Naive thymus-derived CD4-positive, alpha-beta T cell (primary cell): ENCODE data around the gene ADAM12. TPM values are rescaled to one million over a fixed set of nuclear protein-coding genes. Genes with fewer than 3 reads are reported as not detected.

Experiments
- ATAC-seq: fragments of 150-1000 bp; cut with Tn5 transposase; 2 replicates; pipeline ENCODE4 v1.10.0; 2021; ENCODE audit warnings: mild to moderate bottlenecking, moderate library complexity
- CTCF ChIA-PET: fragments of 350-600 bp; sonication (Branson Sonifier 250); formaldehyde crosslinking; loops from one replicate; lab custom pipeline; 2021; ENCODE audit warnings: antibody characterized with exemption; lab: Charles Lee
- POLR2A ChIA-PET: fragments of 350-600 bp; sonication (Branson Sonifier 250); formaldehyde crosslinking; loops from one replicate; lab custom pipeline; 2021; ENCODE audit warnings: antibody characterized with exemption, inconsistent platforms; lab: Charles Lee
- DNase-seq, 9 donors: peaks; one replicate each; pipeline versions ENCODE4 v3.0.0 to v3.0.0-alpha.2; 2020 to 2022; ENCODE audit warnings: mixed read lengths in 1 of 9
- H3K27ac ChIP-seq: one replicate; pipeline ENCODE4 v1.7.0; 2013; ENCODE audit warnings: mild to moderate bottlenecking, low read depth, low read length, moderate library complexity
- H3K27me3 ChIP-seq, 2 donors: one replicate each; pipeline ENCODE4 v1.7.0; 2013; ENCODE audit warnings: low read length in 2 of 2, mild to moderate bottlenecking in 2 of 2, moderate library complexity in 2 of 2; ENCODE audit not compliant: control insufficient read depth in 2 of 2, insufficient read depth in 2 of 2
- H3K36me3 ChIP-seq, 3 experiments: 1 replicate in 2 of 3; 2 replicates in 1 of 3; pipeline ENCODE4 v1.7.0; 2013; ENCODE audit warnings: low read length in 3 of 3, mild to moderate bottlenecking in 3 of 3, moderate library complexity in 1 of 3; ENCODE audit not compliant: insufficient read depth in 3 of 3, control insufficient read depth in 2 of 3
- H3K4me1 ChIP-seq, 2 donors: one replicate each; pipeline ENCODE4 v1.7.0; 2013; ENCODE audit warnings: low read length in 2 of 2, mild to moderate bottlenecking in 2 of 2, moderate library complexity in 1 of 2; ENCODE audit not compliant: control insufficient read depth in 2 of 2, insufficient read depth in 2 of 2
- H3K4me3 ChIP-seq: 2 replicates; pipeline ENCODE4 v1.7.0; 2013; ENCODE audit warnings: mild to moderate bottlenecking, low read length
- H3K9me3 ChIP-seq, 3 experiments: 1 replicate in 2 of 3; 2 replicates in 1 of 3; pipeline ENCODE4 v1.7.0; 2013; ENCODE audit warnings: low read length in 3 of 3; ENCODE audit not compliant: control insufficient read depth in 2 of 3
- H3K27ac Mint-ChIP-seq, 9 donors: one replicate each; pipeline ENCODE4 v1.8.0; 2020 to 2022; ENCODE audit warnings: mixed read lengths in 9 of 9, mild to moderate bottlenecking in 8 of 9, moderate library complexity in 5 of 9, inconsistent platforms in 2 of 9
- H3K27me3 Mint-ChIP-seq, 5 donors: one replicate each; pipeline ENCODE4 v1.8.0; 2021 to 2022; ENCODE audit warnings: mixed read lengths in 5 of 5, mild to moderate bottlenecking in 1 of 5
- H3K36me3 Mint-ChIP-seq, 5 donors: one replicate each; pipeline ENCODE4 v1.8.0; 2020 to 2022; ENCODE audit warnings: mixed read lengths in 5 of 5, mild to moderate bottlenecking in 3 of 5, inconsistent platforms in 1 of 5
- H3K4me1 Mint-ChIP-seq, 7 donors: one replicate each; pipeline ENCODE4 v1.8.0; 2020 to 2022; ENCODE audit warnings: mixed read lengths in 7 of 7, mild to moderate bottlenecking in 3 of 7, inconsistent platforms in 1 of 7
- H3K4me3 Mint-ChIP-seq, 10 donors: one replicate each; pipeline ENCODE4 v1.8.0; 2020 to 2022; ENCODE audit warnings: mild to moderate bottlenecking in 10 of 10, mixed read lengths in 10 of 10, moderate library complexity in 6 of 10, inconsistent platforms in 2 of 10
- H3K9me3 Mint-ChIP-seq, 11 donors: one replicate each; pipeline ENCODE4 v1.8.0; 2020 to 2022; ENCODE audit warnings: mixed read lengths in 11 of 11, mild to moderate bottlenecking in 4 of 11, inconsistent platforms in 1 of 11, moderate library complexity in 1 of 11
- intact Hi-C, 2 donors: fragments of 100-400 bp; cut with micrococcal nuclease; formaldehyde crosslinking; loops; one replicate each; pipeline ENCODE4 v1.15.1; 2023
- polyA plus RNA-seq, 2 donors: library from polyadenylated mRNA; unstranded; fragments of 300-500 nt; fragmentation: Illumina TruSeq; gene quantifications; one replicate each; pipeline ENCODE4 v1.2.3, GENCODE V29; 2021
- total RNA-seq, 6 experiments: library from RNA in 5 of 6; stranded (reverse) in 5 of 6; gene quantifications; 1 replicate in 5 of 6; 2 replicates in 1 of 6; pipeline ENCODE4 v1.2.3 and lab custom pipeline; 2021 to 2026

ADAM12 gene
- total and polyA plus RNA-seq, 7 experiments from 2014 or later = 0.58 to 1.0 TPM; not detected in 5

DNA sequence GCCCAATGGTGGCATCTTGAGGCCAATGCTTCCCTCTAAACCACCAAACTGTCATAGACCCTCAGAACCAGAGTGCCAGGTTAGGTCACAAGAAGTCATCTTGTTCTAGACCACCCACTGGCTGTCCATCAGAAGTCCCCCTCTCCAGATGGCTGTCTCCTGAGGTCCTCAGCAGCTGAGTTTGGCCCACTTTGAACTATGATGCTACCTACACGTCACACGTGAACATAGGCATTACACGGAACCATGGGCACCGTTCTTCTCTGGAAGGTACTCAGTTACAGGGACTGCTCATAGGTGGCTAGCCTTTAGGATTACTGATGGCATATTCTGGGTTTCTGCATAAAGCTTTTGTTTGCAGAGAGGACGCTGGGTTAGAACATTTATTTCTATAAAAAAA, 166.4 kb downstream of the ADAM12 start:
- intact Hi-C loops = no loop called here
- Histone ChIP-seq H3K4me3 (no peak overlapping the region), H3K36me3 (no peaks in the 10 kb centered on the region), H3K27ac (no peak overlapping the region), H3K9me3 (no peaks in the 10 kb centered on the region), H3K4me1 (no peaks in the 10 kb centered on the region), H3K27me3 (no peaks in the 10 kb centered on the region)
- H3K36me3 Mint-ChIP-seq = no peaks in the 10 kb centered on the region
- H3K4me3 Mint-ChIP-seq = no peak overlapping the region
- H3K27ac Mint-ChIP-seq = no peak overlapping the region
- peaks cover 0 to 2% (median 0%) of the 10 kb centered on the region in 11 donors for H3K9me3 Mint-ChIP-seq
- H3K4me1 Mint-ChIP-seq = no peaks in the 10 kb centered on the region
- ATAC-seq = no peak
- ChIA-PET CTCF (no interaction called here), POLR2A (no interaction called here)
- H3K27me3 Mint-ChIP-seq = peaks cover 0 to 5% (median 0%) of the 10 kb centered on the region in 5 donors
- no peak for DNase-seq

DNA sequence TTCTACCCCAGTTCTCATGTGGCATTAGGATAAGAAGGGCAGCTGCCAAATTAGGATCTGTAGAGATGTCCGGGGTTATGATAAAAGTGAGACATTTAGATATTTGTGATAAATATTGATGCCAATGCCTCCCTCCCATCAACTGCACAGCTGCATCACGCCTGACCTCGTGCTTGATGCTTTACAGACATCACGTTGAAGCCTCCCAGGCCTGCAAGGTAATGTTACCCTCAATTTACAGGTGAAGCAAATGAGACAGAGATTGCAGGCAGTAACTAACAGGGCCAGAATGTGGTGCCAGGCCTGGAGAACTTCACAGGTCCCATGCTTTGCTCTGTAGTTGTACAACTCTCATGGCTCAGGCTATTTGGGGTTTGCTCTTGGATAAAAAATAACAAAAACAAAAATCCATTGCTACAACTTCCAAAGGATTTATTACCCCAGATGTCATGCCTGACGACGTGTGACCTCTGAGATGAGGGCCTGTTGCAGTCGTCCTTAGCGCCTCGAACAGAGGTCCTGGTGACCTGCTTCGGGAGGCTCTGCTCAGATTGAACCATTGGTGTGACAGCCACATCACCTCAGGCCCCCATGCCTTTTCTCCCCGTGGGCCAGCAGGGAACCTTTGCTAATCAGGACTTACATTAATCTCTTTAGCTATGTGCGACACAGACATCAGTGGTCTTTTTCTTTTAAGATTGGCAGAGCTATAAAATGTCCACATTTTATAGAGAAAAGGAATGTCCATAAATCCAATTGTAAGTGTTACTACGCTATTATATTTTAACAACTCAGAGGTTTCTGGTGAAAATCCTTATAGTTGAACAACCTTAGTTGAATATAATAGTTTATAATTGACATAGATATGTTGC, 169.3 kb downstream of the ADAM12 start:
- peaks cover 0 to 2% (median 0%) of the 10 kb centered on the region in 11 donors for H3K9me3 Mint-ChIP-seq
- H3K27ac Mint-ChIP-seq = no peak overlapping the region
- intact Hi-C loops = no loop called here
- H3K27ac ChIP-seq = no peak overlapping the region
- H3K9me3 ChIP-seq = no peaks in the 10 kb centered on the region
- no peak overlapping the region for H3K4me3 ChIP-seq
- ATAC-seq (no peak), DNase-seq (no peak)
- no peaks in the 10 kb centered on the region for H3K36me3 ChIP-seq
- ChIA-PET CTCF (no interaction called here), POLR2A (no interaction called here)
- no peaks in the 10 kb centered on the region for H3K4me1 Mint-ChIP-seq
- no peak overlapping the region for H3K4me3 Mint-ChIP-seq
- H3K27me3 ChIP-seq = no peaks in the 10 kb centered on the region
- H3K36me3 Mint-ChIP-seq = no peaks in the 10 kb centered on the region
- H3K27me3 Mint-ChIP-seq = peaks cover 0 to 18% (median 7%) of the 10 kb centered on the region in 5 donors
- no peaks in the 10 kb centered on the region for H3K4me1 ChIP-seq

DNA sequence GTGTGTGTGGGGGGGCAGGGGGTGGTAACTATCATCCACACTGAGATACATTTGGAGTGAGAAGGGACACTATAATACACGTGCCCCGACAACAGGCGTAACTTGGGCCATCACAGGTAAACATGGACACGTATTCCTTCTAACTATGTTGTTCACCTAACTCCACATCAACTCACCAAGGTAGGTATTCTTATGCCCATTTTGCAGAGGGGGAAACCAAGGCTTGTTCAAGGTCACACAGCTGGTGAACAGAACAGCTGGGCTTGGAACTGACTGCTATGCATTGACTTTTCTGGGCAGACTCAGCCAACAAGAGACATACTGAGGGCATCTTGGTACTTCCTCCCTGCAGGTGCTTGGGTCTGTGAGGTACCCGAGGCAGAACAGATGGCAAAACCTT, 170.1 kb downstream of the ADAM12 start:
- ATAC-seq (no peak), DNase-seq (no peak)
- intact Hi-C loops = no loop called here
- no peak overlapping the region for H3K27ac ChIP-seq
- Mint-ChIP-seq H3K4me3 (no peak overlapping the region), H3K4me1 (no peaks in the 10 kb centered on the region), H3K27ac (no peak overlapping the region), H3K36me3 (no peaks in the 10 kb centered on the region), H3K27me3 (peaks cover 0 to 23% (median 8%) of the 10 kb centered on the region in 5 donors), H3K9me3 (peaks cover 0 to 2% (median 0%) of the 10 kb centered on the region in 11 donors)
- ChIA-PET CTCF (no interaction called here), POLR2A (no interaction called here)
- H3K36me3 ChIP-seq = no peaks in the 10 kb centered on the region
- H3K4me3 ChIP-seq = no peak overlapping the region
- H3K27me3 ChIP-seq = no peaks in the 10 kb centered on the region
- no peaks in the 10 kb centered on the region for H3K9me3 ChIP-seq
- no peaks in the 10 kb centered on the region for H3K4me1 ChIP-seq

DNA sequence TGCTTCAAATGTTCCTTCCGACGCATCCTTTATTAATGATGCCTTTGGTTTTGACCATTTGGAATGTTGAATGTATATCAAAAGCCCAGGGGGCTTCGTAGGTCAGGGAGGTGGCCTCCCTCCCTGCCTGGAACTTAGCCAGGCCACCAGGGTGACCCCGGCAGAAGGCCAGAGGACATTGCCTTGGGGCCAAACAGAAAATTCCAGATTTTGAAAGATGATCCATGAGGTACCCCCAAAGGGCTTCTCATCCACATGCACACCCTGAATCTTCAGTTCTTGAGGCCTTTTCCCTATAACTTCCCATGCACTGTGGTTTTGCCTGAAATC, 171.7 kb downstream of the ADAM12 start:
- Histone ChIP-seq H3K27ac (no peak overlapping the region), H3K27me3 (no peaks in the 10 kb centered on the region), H3K4me1 (no peaks in the 10 kb centered on the region), H3K36me3 (no peaks in the 10 kb centered on the region), H3K9me3 (no peaks in the 10 kb centered on the region), H3K4me3 (no peak overlapping the region)
- H3K4me3 Mint-ChIP-seq = no peak overlapping the region
- intact Hi-C loops = no loop called here
- ChIA-PET POLR2A (no interaction called here), CTCF (no interaction called here)
- peaks cover 0 to 26% (median 9%) of the 10 kb centered on the region in 5 donors for H3K27me3 Mint-ChIP-seq
- ATAC-seq (no peak), DNase-seq (no peak)
- H3K4me1 Mint-ChIP-seq = no peaks in the 10 kb centered on the region
- peaks cover 0 to 2% (median 0%) of the 10 kb centered on the region in 11 donors for H3K9me3 Mint-ChIP-seq
- no peaks in the 10 kb centered on the region for H3K36me3 Mint-ChIP-seq
- no peak overlapping the region for H3K27ac Mint-ChIP-seq

DNA sequence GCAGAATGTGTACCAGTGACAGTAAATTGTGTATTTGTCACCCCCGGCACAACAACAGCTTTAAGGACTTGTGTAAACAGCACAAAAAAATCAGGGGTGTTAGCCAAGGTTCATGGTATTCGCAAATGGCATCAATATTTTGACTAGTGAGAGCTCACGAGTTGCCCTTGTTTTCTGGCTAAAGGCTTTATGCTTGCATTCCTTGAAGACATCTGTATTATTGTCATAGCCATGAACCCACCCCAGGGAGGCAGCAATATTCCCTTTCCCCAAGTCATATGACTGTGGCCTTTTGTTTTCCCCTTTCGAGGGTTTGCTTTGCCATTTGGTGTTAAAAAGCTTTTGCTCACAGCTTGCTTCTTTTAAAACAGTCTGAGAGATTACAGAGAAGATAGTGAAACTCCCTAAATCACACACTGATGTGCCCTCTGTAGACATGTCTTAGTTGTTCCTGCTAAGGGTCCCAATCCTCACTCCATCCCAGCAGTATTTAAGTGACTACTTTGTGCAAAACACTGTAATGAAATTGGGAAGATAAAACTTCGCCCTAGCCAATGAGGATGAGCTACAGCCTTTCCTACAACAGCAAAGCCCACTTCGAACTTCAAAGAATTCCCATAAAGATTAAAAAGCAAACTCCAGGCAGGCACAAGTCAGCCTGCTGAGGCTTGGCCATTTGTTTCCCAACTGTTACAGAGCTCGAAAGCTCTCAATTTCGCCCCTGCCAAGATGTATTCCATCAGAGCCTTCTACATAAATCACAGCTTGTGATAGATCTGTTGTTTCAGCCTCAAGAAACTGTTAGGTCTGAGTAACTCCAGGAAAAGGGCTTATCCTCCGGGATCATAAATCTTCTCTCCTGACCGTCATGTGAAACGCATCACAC, 172.3 kb downstream of the ADAM12 start:
- intact Hi-C loops = no loop called here
- DNase-seq (no peak), ATAC-seq (no peak)
- Mint-ChIP-seq H3K27ac (no peak overlapping the region), H3K4me1 (no peaks in the 10 kb centered on the region), H3K27me3 (peaks cover 0 to 29% (median 10%) of the 10 kb centered on the region in 5 donors), H3K9me3 (peaks cover 0 to 2% (median 0%) of the 10 kb centered on the region in 11 donors), H3K36me3 (no peaks in the 10 kb centered on the region), H3K4me3 (no peak overlapping the region)
- H3K4me1 ChIP-seq = no peaks in the 10 kb centered on the region
- POLR2A ChIA-PET = no interaction called here
- H3K36me3 ChIP-seq = no peaks in the 10 kb centered on the region
- H3K27me3 ChIP-seq = no peaks in the 10 kb centered on the region
- no peaks in the 10 kb centered on the region for H3K9me3 ChIP-seq
- H3K4me3 ChIP-seq = no peak overlapping the region
- H3K27ac ChIP-seq = no peak overlapping the region
- CTCF ChIA-PET = no interaction called here

DNA sequence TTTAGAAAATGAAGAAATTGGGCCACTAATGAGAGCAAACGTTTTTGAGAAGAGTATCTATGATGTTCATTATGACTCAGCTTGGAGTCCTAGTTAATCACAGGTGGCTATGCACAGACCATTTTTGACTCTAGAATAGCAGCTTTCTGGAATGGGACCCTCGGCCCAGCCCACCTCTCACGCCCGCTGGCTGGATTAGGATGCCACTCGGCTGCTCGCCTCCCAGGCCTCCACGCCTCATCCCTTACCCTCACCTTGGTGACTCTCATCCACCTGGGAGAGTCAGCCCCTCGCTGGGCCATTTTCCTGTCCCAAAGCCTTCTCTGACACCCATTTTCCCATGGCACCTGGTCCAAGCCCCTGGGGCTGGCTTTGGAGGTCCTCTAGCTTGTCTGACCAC, 173.6 kb downstream of the ADAM12 start:
- no peak overlapping the region for H3K4me3 Mint-ChIP-seq
- CTCF ChIA-PET = no interaction called here
- H3K27me3 Mint-ChIP-seq = peaks cover 0 to 37% (median 11%) of the 10 kb centered on the region in 5 donors
- intact Hi-C loops = no loop called here
- Histone ChIP-seq H3K4me1 (no peaks in the 10 kb centered on the region), H3K4me3 (no peak overlapping the region), H3K9me3 (no peaks in the 10 kb centered on the region), H3K27me3 (no peaks in the 10 kb centered on the region), H3K27ac (no peak overlapping the region), H3K36me3 (no peaks in the 10 kb centered on the region)
- DNase-seq (no peak), ATAC-seq (no peak)
- H3K27ac Mint-ChIP-seq = no peak overlapping the region
- peaks cover 0 to 4% (median 0%) of the 10 kb centered on the region in 11 donors for H3K9me3 Mint-ChIP-seq
- POLR2A ChIA-PET = no interaction called here
- no peaks in the 10 kb centered on the region for H3K36me3 Mint-ChIP-seq
- no peaks in the 10 kb centered on the region for H3K4me1 Mint-ChIP-seq
